Measurements from ENCODE around the gene ABCB8. TPM values are rescaled to one million over a fixed set of nuclear protein-coding genes. Genes with fewer than 3 reads are reported as not detected.

The ABCB8 gene
- total and polyA plus RNA-seq, 9 of the 15 experiments (the other 6 are each of a cell fraction or from before 2014, with no cell fraction given), result 7.6 to 106 (median 36.3) TPM

- TF ChIP-seq NFXL1 (CRISPR knock-in tag; IDR thresholded peaks at IDR 0.05), result no peak
- TF ChIP-seq ZNF175 (CRISPR knock-in tag; IDR thresholded peaks at IDR 0.05; ENCODE audit: low read depth), result peak; percentile 50; the same call in 1 of the 2 replicates
- no peak for TF ChIP-seq PTRF (tag; IDR thresholded peaks at IDR 0.05)
- no peak for TF ChIP-seq ZNF174 (CRISPR knock-in tag; IDR thresholded peaks at IDR 0.05)
- peak; percentile 16 for TF ChIP-seq MYNN (IDR thresholded peaks at IDR 0.05)
- no peak for TF ChIP-seq MYNN (CRISPR knock-in tag; IDR thresholded peaks at IDR 0.05)
- TF ChIP-seq ZEB2 (IDR thresholded peaks at IDR 0.05), result no peak
- TF ChIP-seq LEF1 (IDR thresholded peaks at IDR 0.05), result no peak
- TF ChIP-seq SMARCC2 (IDR thresholded peaks at IDR 0.05; ENCODE audit: low read depth), result no peak
- no peak for TF ChIP-seq MYBL2 (IDR thresholded peaks at IDR 0.05; ENCODE audit: low read depth)
- no peak for TF ChIP-seq MYBL2 (CRISPR knock-in tag; IDR thresholded peaks at IDR 0.05; ENCODE audit: borderline replicate concordance)
- TF ChIP-seq BRF2 (IDR thresholded peaks at IDR 0.05; ENCODE audit: borderline replicate concordance, insufficient read depth, insufficient read length), result no peak
- peak; percentile 76; the same call in 1 of the 2 replicates for TF ChIP-seq HDAC8 (tag; IDR thresholded peaks at IDR 0.05)
- no peak; the same call in 1 of the 2 replicates for TF ChIP-seq RBM34 (IDR thresholded peaks at IDR 0.05; ENCODE audit: borderline replicate concordance, insufficient read depth, low read length)
- TF ChIP-seq PPARD (CRISPR knock-in tag; IDR thresholded peaks at IDR 0.05), result no peak
- TF ChIP-seq PYGO2 (tag; IDR thresholded peaks at IDR 0.05), result no peak
- TF ChIP-seq E4F1 (CRISPR knock-in tag; IDR thresholded peaks at IDR 0.05; ENCODE audit: borderline replicate concordance), result no peak
- TF ChIP-seq KAT7 (CRISPR knock-in tag; IDR thresholded peaks at IDR 0.05; ENCODE audit: borderline replicate concordance), result peak; percentile 77
- TF ChIP-seq CEBPZ (IDR thresholded peaks at IDR 0.05; ENCODE audit: borderline replicate concordance, low read depth, low read length), result no peak
- TF ChIP-seq C11orf30 (IDR thresholded peaks at IDR 0.05; ENCODE audit: low read depth), result no peak
- TF ChIP-seq CREB1 (IDR thresholded peaks at IDR 0.05), result peak; percentile 50
- TF ChIP-seq CREB1 (CRISPR knock-in tag; IDR thresholded peaks at IDR 0.05), result peak; percentile 65; the same call in 1 of the 2 replicates
- no peak for TF ChIP-seq NELFE (IDR thresholded peaks at IDR 0.05; ENCODE audit: insufficient read depth, insufficient read length)
- TF ChIP-seq ZC3H8 (IDR thresholded peaks at IDR 0.05), result no peak
- TF ChIP-seq L3MBTL2 (IDR thresholded peaks at IDR 0.05), result peak; percentile 49
Measured at GRCh38 chr7:151080522-151081169, 52.4 kb downstream of the ABCB8 start, which contains the start of gene FASTK (continued).

All from K562 (cell line).